ENCODE results near the gene PANK4. TPM values are rescaled to one million over a fixed set of nuclear protein-coding genes. Genes with fewer than 3 reads are reported as not detected.
A peak's percentile ranks its signal among the peaks of the same experiment; 100 is the strongest.

Gene PANK4
- polyA plus RNA-seq, 2 of the 4 experiments (the other 2 are of a cell fraction): 8.1 to 13.8 TPM

DNA sequence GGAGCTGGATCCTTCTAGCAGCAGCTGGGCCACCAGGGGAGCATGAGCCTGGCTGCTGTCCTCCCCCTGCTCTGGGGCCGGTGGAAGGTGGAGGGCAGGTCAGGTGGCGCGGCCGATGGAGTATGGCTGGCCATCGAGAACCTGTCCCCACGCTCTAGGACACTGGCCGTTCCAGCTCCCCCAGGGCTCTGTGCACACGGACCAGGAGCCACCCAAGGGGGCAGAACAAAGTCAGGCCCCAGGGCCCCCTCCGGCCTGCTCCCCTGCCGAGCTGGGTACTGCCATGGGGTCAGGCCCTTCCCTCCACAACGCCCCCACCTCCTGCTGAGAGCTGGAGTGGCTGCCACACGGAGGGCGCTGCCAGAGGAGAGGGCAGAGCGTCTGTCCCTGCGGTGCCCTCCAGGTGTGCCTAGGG lies 54.8 kb downstream of the PANK4 start (continued):
- TF ChIP-seq, protein P1, sequence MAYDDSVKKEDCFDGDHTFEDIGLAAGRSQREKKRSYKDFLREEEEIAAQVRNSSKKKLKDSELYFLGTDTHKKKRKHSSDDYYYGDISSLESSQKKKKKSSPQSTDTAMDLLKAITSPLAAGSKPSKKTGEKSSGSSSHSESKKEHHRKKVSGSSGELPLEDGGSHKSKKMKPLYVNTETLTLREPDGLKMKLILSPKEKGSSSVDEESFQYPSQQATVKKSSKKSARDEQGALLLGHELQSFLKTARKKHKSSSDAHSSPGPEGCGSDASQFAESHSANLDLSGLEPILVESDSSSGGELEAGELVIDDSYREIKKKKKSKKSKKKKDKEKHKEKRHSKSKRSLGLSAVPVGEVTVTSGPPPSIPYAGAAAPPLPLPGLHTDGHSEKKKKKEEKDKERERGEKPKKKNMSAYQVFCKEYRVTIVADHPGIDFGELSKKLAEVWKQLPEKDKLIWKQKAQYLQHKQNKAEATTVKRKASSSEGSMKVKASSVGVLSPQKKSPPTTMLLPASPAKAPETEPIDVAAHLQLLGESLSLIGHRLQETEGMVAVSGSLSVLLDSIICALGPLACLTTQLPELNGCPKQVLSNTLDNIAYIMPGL (CRISPR knock-in tag; IDR thresholded peaks at IDR 0.05; ENCODE audit: borderline replicate concordance): no peak
- no peak for TF ChIP-seq FOXS1 (CRISPR knock-in tag; IDR thresholded peaks at IDR 0.05)
- TF ChIP-seq EHF (CRISPR knock-in tag; IDR thresholded peaks at IDR 0.05): no peak
- TF ChIP-seq, protein P2, sequence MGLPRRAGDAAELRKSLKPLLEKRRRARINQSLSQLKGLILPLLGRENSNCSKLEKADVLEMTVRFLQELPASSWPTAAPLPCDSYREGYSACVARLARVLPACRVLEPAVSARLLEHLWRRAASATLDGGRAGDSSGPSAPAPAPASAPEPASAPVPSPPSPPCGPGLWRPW (IDR thresholded peaks at IDR 0.05): no peak
- TF ChIP-seq, protein P3, sequence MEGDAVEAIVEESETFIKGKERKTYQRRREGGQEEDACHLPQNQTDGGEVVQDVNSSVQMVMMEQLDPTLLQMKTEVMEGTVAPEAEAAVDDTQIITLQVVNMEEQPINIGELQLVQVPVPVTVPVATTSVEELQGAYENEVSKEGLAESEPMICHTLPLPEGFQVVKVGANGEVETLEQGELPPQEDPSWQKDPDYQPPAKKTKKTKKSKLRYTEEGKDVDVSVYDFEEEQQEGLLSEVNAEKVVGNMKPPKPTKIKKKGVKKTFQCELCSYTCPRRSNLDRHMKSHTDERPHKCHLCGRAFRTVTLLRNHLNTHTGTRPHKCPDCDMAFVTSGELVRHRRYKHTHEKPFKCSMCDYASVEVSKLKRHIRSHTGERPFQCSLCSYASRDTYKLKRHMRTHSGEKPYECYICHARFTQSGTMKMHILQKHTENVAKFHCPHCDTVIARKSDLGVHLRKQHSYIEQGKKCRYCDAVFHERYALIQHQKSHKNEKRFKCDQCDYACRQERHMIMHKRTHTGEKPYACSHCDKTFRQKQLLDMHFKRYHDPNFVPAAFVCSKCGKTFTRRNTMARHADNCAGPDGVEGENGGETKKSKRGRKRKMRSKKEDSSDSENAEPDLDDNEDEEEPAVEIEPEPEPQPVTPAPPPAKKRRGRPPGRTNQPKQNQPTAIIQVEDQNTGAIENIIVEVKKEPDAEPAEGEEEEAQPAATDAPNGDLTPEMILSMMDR (IDR thresholded peaks at IDR 0.05): no peak
- TF ChIP-seq CHD4 (IDR thresholded peaks at IDR 0.05; ENCODE audit: borderline replicate concordance): no peak
- no peak for TF ChIP-seq RNF2 (IDR thresholded peaks at IDR 0.05; ENCODE audit: borderline replicate concordance, low read depth)
- TF ChIP-seq MAZ (IDR thresholded peaks at IDR 0.05; ENCODE audit: borderline replicate concordance, low read depth, low read length): no peak

DNA sequence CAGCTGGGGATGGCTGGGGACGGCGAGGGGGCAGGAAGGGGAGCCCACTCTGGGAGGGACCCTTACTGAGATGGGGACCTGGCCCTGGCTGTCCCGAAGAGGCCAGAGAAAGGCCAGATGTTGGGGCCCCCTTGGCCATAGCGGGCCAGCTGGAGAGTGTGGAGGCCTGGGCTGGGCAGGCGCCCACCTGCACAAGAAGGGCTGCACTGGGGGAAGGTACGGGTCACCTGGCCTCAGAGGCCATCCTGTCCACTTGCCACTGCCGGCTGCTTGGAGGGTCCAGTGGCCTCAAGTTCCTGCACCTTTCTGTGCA lies 55.3 kb downstream of the PANK4 start:
- no peaks in the 10 kb centered on the region for H3K9me3 ChIP-seq
- CTCF ChIA-PET: interaction anchor here (1.8 to 4.6 kb wide), 2 partner anchors 25 to 76 kb away, joined by 4 to 27 read pairs; no protein-coding TSS in a partner anchor

DNA sequence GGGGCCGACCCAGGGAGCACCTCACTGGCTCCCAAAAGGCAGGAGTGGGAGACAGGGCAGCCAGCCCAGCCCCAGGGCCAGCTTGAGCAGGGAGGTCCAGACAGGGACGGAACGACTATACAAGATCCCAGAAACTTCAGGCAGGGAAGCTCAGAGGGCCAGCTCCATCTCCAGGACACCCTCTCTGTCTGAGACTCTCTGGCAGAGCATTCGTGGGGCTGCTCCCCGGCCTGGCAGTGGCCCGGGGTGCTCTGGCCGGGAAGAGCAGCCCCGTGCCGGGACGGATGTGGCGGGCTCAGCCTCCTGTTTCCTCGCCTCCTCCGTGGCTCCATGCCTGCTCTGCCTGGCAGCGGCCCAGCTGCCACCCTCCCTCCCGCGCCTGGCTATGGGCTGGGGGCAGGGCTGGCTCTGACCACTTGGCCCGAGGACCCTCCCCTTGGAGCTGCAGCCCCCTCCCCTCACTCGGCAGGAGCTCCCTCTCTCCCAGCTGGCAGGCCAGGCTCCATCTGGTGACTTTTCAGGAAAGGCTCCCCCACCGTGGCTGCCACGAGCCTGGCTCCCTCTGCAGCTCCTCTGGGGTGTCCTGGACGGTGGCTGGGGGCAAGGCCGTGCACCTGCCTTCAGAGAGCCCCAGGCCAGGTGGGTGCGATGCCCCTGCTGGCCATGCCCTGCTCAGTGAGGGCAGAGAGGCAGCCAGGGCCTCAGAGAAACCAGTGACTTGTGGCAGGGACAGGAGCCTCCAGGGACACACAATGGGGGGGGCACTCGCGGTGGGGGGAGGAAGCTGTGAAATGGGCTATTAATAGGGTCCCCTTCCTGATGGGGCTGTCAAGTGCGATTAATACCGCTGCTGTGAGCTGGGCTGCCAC lies 55.9 kb downstream of the PANK4 start:
- Histone ChIP-seq H3K27ac (no peak overlapping the region), H3K4me1 (peaks cover 8% of the 10 kb centered on the region; the same call in 2 of the 3 replicates), H3K9me3 (no peaks in the 10 kb centered on the region), H3K4me3 (no peak overlapping the region), H3K4me2 (no peak overlapping the region)
- no peak for FAIRE-seq
- peak; percentile 5; a peak in 1 of 6 replicates for ATAC-seq
- 64% methylated on average over 9 of the region's 27 CpGs for WGBS (ENCODE audit: missing lambda C conversion rate)
- ChIA-PET CTCF (interaction anchor here (0.8 to 4.6 kb wide), 5 partner anchors 10 to 77 kb away, joined by 3 to 27 read pairs (median 3); no protein-coding TSS in a partner anchor), POLR2A (no interaction called here)
- DNase-seq (ENCODE audit: low read depth in 1 of 2, low spot score in 1 of 2): no peak
- TF ChIP-seq RCOR1 (IDR thresholded peaks at IDR 0.05; ENCODE audit: low read depth, low read length) (no peak), RAD21 (conservative IDR thresholded peaks at IDR 0.05 in 1 of 2, IDR thresholded peaks at IDR 0.05 in 1 of 2) (no peak), SMC3 (IDR thresholded peaks at IDR 0.05) (no peak), ZSCAN20 (CRISPR knock-in tag; IDR thresholded peaks at IDR 0.05) (no peak), HOXB13 (CRISPR knock-in tag; IDR thresholded peaks at IDR 0.05; ENCODE audit: low read depth) (no peak), POLR2AphosphoS2 (conservative IDR thresholded peaks at IDR 0.05; ENCODE audit: low read length) (no peak), JUN (IDR thresholded peaks at IDR 0.05) (no peak), MYC (IDR thresholded peaks at IDR 0.05; ENCODE audit: borderline replicate concordance, low read length) (no peak)
- TF ChIP-seq, protein P4, sequence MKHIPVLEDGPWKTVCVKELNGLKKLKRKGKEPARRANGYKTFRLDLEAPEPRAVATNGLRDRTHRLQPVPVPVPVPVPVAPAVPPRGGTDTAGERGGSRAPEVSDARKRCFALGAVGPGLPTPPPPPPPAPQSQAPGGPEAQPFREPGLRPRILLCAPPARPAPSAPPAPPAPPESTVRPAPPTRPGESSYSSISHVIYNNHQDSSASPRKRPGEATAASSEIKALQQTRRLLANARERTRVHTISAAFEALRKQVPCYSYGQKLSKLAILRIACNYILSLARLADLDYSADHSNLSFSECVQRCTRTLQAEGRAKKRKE (CRISPR knock-in tag; IDR thresholded peaks at IDR 0.05; ENCODE audit: low read depth): no peak
- TF ChIP-seq, protein P5, sequence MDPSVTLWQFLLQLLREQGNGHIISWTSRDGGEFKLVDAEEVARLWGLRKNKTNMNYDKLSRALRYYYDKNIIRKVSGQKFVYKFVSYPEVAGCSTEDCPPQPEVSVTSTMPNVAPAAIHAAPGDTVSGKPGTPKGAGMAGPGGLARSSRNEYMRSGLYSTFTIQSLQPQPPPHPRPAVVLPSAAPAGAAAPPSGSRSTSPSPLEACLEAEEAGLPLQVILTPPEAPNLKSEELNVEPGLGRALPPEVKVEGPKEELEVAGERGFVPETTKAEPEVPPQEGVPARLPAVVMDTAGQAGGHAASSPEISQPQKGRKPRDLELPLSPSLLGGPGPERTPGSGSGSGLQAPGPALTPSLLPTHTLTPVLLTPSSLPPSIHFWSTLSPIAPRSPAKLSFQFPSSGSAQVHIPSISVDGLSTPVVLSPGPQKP (IDR thresholded peaks at IDR 0.05; ENCODE audit: low read depth, low read length): no peak

More for the DNA sequence above, 55.3 kb downstream of the PANK4 start:
- FAIRE-seq: no peak
- no peak for ATAC-seq
- no peak for DNase-seq (ENCODE audit: low read depth in 1 of 2, low spot score in 1 of 2)
- Histone ChIP-seq H3K4me2 (no peak overlapping the region), H3K27ac (no peak overlapping the region), H3K4me3 (no peak overlapping the region), H3K4me1 (peaks cover 8% of the 10 kb centered on the region; the same call in 2 of the 3 replicates)
- TF ChIP-seq EP300 (IDR thresholded peaks at IDR 0.05) (no peak), EHMT2 (IDR thresholded peaks at IDR 0.05; ENCODE audit: low read depth) (no peak), HOXB5 (CRISPR knock-in tag; IDR thresholded peaks at IDR 0.05) (no peak), POLR2A (IDR thresholded peaks at IDR 0.05; ENCODE audit: low read length) (no peak), TP53 (CRISPR knock-in tag; IDR thresholded peaks at IDR 0.05) (no peak), FOSB (CRISPR knock-in tag; IDR thresholded peaks at IDR 0.05) (no peak), MYC (IDR thresholded peaks at IDR 0.05; ENCODE audit: borderline replicate concordance, low read length) (no peak)
- TF ChIP-seq, protein P3 (IDR thresholded peaks at IDR 0.05): no peak
- POLR2A ChIA-PET: no interaction called here
- 47% methylated on average over 3 of the region's 7 CpGs for WGBS (ENCODE audit: missing lambda C conversion rate)

Data from A549 (cell line).